Natural killer cell (primary cell): ENCODE data around the gene WDR18. TPM values are rescaled to one million over a fixed set of nuclear protein-coding genes. Genes with fewer than 3 reads are reported as not detected.
A peak's percentile ranks its signal among the peaks of the same experiment; 100 is the strongest.

Experiments used
- ATAC-seq, 3 donors: fragments of 150-1000 bp in 2 of 3; fragments of 200-7000 bp in 1 of 3; cut with Tn5 transposase; 1 replicate in 1 of 3; 2 replicates in 2 of 3; pipeline ENCODE4 v1.10.0; 2021; ENCODE audit warnings: mild to moderate bottlenecking in 2 of 3, moderate library complexity in 2 of 3
- DNase-seq, 2 donors: peaks; one replicate each; pipeline versions ENCODE4 v3.0.0 to v3.0.0-alpha.2; 2013 to 2021; ENCODE audit warnings: mixed read lengths in 1 of 2
- H3K27ac ChIP-seq: one replicate; pipeline ENCODE4 v1.5.1; 2013; ENCODE audit warnings: mild to moderate bottlenecking, low read length
- H3K27me3 ChIP-seq: one replicate; pipeline ENCODE4 v1.6.1; 2013; ENCODE audit warnings: low read length; ENCODE audit not compliant: control insufficient read depth, insufficient read depth
- H3K36me3 ChIP-seq: one replicate; pipeline ENCODE4 v1.6.1; 2013; ENCODE audit warnings: low read length; ENCODE audit not compliant: control insufficient read depth, insufficient read depth
- H3K4me1 ChIP-seq: one replicate; pipeline ENCODE4 v1.6.1; 2013; ENCODE audit warnings: low read length; ENCODE audit not compliant: control insufficient read depth, insufficient read depth
- H3K4me3 ChIP-seq: one replicate; pipeline ENCODE4 v1.5.1; 2013; ENCODE audit warnings: low read length
- H3K9me3 ChIP-seq: one replicate; pipeline ENCODE4 v1.6.1; 2013; ENCODE audit warnings: low read length; ENCODE audit not compliant: control insufficient read depth, insufficient read depth
- H3K27ac Mint-ChIP-seq, 2 donors: one replicate each; pipeline ENCODE4 v1.8.0; 2022; ENCODE audit warnings: mild to moderate bottlenecking in 2 of 2, mixed read lengths in 2 of 2, moderate library complexity in 1 of 2
- H3K27me3 Mint-ChIP-seq, 2 donors: one replicate each; pipeline ENCODE4 v1.8.0; 2022; ENCODE audit warnings: low read depth in 2 of 2, mixed read lengths in 2 of 2
- H3K36me3 Mint-ChIP-seq: one replicate; pipeline ENCODE4 v1.8.0; 2022; ENCODE audit warnings: mixed read lengths
- H3K4me1 Mint-ChIP-seq, 2 donors: one replicate each; pipeline ENCODE4 v1.8.0; 2022; ENCODE audit warnings: mixed read lengths in 2 of 2
- H3K4me3 Mint-ChIP-seq: one replicate; pipeline ENCODE4 v1.8.0; 2022; ENCODE audit warnings: mild to moderate bottlenecking, moderate library complexity, mixed read lengths
- H3K9me3 Mint-ChIP-seq, 2 donors: one replicate each; pipeline ENCODE4 v1.8.0; 2022; ENCODE audit warnings: mixed read lengths in 2 of 2
- CTCF ChIP-seq: fragments of 200-600 bp; IDR thresholded peaks from one replicate; pipeline ENCODE4 v1.8.0; 2022; ENCODE audit warnings: antibody characterized with exemption
- WGBS: methylation state at CpG from one replicate; pipeline ENCODE4 v1.1.7; 2013; ENCODE audit warnings: missing lambda C conversion rate; ENCODE audit not compliant: insufficient coverage; 5-methylcytosine and 5-hydroxymethylcytosine counted together
- intact Hi-C: fragments of 100-400 bp; cut with micrococcal nuclease; formaldehyde crosslinking; loops from one replicate; pipeline ENCODE4 v1.14.2; 2022
- total RNA-seq, 4 donors: library from RNA; stranded (reverse); fragments of 120-200 nt in 1 of 4; gene quantifications; one replicate each; pipeline versions ENCODE4 v1.2.3 to v1.2.4, GENCODE V29; 2013 to 2022

The WDR18 gene
- total RNA-seq, 3 donors from 2014 or later (not counting 1 experiment from before 2014, with no cell fraction given), result 17.5 to 25.4 (median 22.7) TPM

GRCh38 chr19:952049-952679 lies 32.0 kb upstream of the WDR18 start:
- 81% methylated on average over 14 of the region's 14 CpGs for WGBS
- no peak overlapping the region for H3K4me3 ChIP-seq

GRCh38 chr19:952680-953444 lies 31.3 kb upstream of the WDR18 start:
- WGBS, result 25% methylated on average over 10 of the region's 21 CpGs
- DNase-seq, result no peak
- H3K27me3 Mint-ChIP-seq, result no peaks in the 10 kb centered on the region
- Histone ChIP-seq H3K9me3 (no peaks in the 10 kb centered on the region), H3K27me3 (no peaks in the 10 kb centered on the region), H3K4me1 (peaks cover 34% of the 10 kb centered on the region), H3K4me3 (peak overlapping the region; percentile 37), H3K27ac (peak overlapping the region; percentile 31), H3K36me3 (no peaks in the 10 kb centered on the region)
- H3K27ac Mint-ChIP-seq, result peak overlapping the region in 1 of 2 donors; percentile 85
- H3K9me3 Mint-ChIP-seq, result no peaks in the 10 kb centered on the region
- no peak for TF ChIP-seq CTCF
- intact Hi-C loops, result no loop called here
- no peaks in the 10 kb centered on the region for H3K36me3 Mint-ChIP-seq
- peak in 2 of 3 donors; percentile 38 to 58 for ATAC-seq
- peak overlapping the region; percentile 63 for H3K4me3 Mint-ChIP-seq
- peaks cover 0 to 11% of the 10 kb centered on the region in 2 donors for H3K4me1 Mint-ChIP-seq

More at GRCh38 chr19:952049-952679, 32.0 kb upstream of the WDR18 start:
- no peak overlapping the region for H3K27ac Mint-ChIP-seq
- H3K27me3 ChIP-seq, result no peaks in the 10 kb centered on the region
- peaks cover 39% of the 10 kb centered on the region for H3K4me1 ChIP-seq
- H3K9me3 ChIP-seq, result no peaks in the 10 kb centered on the region
- H3K36me3 ChIP-seq, result no peaks in the 10 kb centered on the region
- H3K27me3 Mint-ChIP-seq, result no peaks in the 10 kb centered on the region
- peaks cover 0 to 11% of the 10 kb centered on the region in 2 donors for H3K4me1 Mint-ChIP-seq
- TF ChIP-seq CTCF, result no peak
- no peak overlapping the region for H3K27ac ChIP-seq
- no peaks in the 10 kb centered on the region for H3K9me3 Mint-ChIP-seq
- H3K4me3 Mint-ChIP-seq, result peak overlapping the region; percentile 17
- DNase-seq (no peak), ATAC-seq (no peak)
- intact Hi-C loops, result no loop called here
- no peaks in the 10 kb centered on the region for H3K36me3 Mint-ChIP-seq

- peak overlapping the region; percentile 49 for H3K4me3 Mint-ChIP-seq
- Histone ChIP-seq H3K4me3 (no peak overlapping the region), H3K9me3 (no peaks in the 10 kb centered on the region), H3K36me3 (no peaks in the 10 kb centered on the region), H3K27ac (no peak overlapping the region), H3K27me3 (no peaks in the 10 kb centered on the region), H3K4me1 (peaks cover 28% of the 10 kb centered on the region)
- ATAC-seq (no peak), DNase-seq (no peak)
- no peaks in the 10 kb centered on the region for H3K36me3 Mint-ChIP-seq
- intact Hi-C loops, result no loop called here
- peak overlapping the region in 1 of 2 donors; percentile 85 for H3K27ac Mint-ChIP-seq
- TF ChIP-seq CTCF, result no peak
- H3K9me3 Mint-ChIP-seq, result no peaks in the 10 kb centered on the region
- peaks cover 0 to 11% of the 10 kb centered on the region in 2 donors for H3K4me1 Mint-ChIP-seq
- 53% methylated on average over 29 of the region's 33 CpGs for WGBS
- no peaks in the 10 kb centered on the region for H3K27me3 Mint-ChIP-seq
Measured at GRCh38 chr19:953445-954271, 30.5 kb upstream of the WDR18 start.
